Hepatic stellate cell (primary cell): ENCODE results near the gene MRPL20.
A peak's percentile ranks its signal among the peaks of the same experiment; 100 is the strongest.

ENCODE experiments used
- DNase-seq: peaks from one replicate; pipeline ENCODE4 v3.0.0; 2011; ENCODE audit warnings: low spot score

Gene MRPL20

GRCh38 chr1:1360506-1361169, 46.5 kb downstream of the MRPL20 start:
- DNase-seq: peak; percentile 97

- peak; percentile 66 for DNase-seq
Observed at GRCh38 chr1:1359664-1360468, 47.2 kb downstream of the MRPL20 start.

GRCh38 chr1:1359308-1359663, 47.8 kb downstream of the MRPL20 start:
- peak; percentile 85 for DNase-seq

GRCh38 chr1:1358433-1359271, 48.4 kb downstream of the MRPL20 start, which contains the start of gene MXRA8:
Gene MXRA8, minus strand, starts transcription at chr1:1358555. Its CDS starts 51 bp downstream, at chr1:1358504.
- DNase-seq: peak; percentile 92

- DNase-seq: peak; percentile 73
Observed at GRCh38 chr1:1357871-1358432, 49.1 kb downstream of the MRPL20 start.

GRCh38 chr1:1356796-1357401, 50.2 kb downstream of the MRPL20 start:
- DNase-seq: no peak

GRCh38 chr1:1356166-1356795, 50.8 kb downstream of the MRPL20 start:
- no peak for DNase-seq

- DNase-seq: peak; percentile 65
Observed at GRCh38 chr1:1355416-1355815, 51.7 kb downstream of the MRPL20 start.

- DNase-seq: no peak
Observed at GRCh38 chr1:1354271-1355247, 52.5 kb downstream of the MRPL20 start.

GRCh38 chr1:1353389-1354151, 53.5 kb downstream of the MRPL20 start:
- DNase-seq: no peak

GRCh38 chr1:1352786-1353388, 54.2 kb downstream of the MRPL20 start:
- no peak for DNase-seq
